Measurements from ENCODE around the gene DHRS4. TPM values are rescaled to one million over a fixed set of nuclear protein-coding genes. Genes with fewer than 3 reads are reported as not detected.
"Not testable (repeated sequence)": the region's sequence is repeated elsewhere in the genome, so short reads cannot be mapped to it uniquely, and the experiment has no call there.

Gene DHRS4
- total RNA-seq, 2 donors from 2014 or later, result 37.0 to 40.6 TPM

- no peak for TF ChIP-seq CTCF (IDR thresholded peaks at IDR 0.05)
- no peak for TF ChIP-seq POLR2AphosphoS5 (IDR thresholded peaks at IDR 0.05)
- no peak for TF ChIP-seq POLR2A (IDR thresholded peaks at IDR 0.05)
These were observed 31.5 kb downstream of the DHRS4 start for GRCh38 chr14:23984891-23985602.

GRCh38 chr14:23988223-23988606 is 34.6 kb downstream of the DHRS4 start:
- H3K27ac ChIP-seq; H3K27me3 ChIP-seq (replicated peaks; ENCODE audit: insufficient read depth); H3K4me1 ChIP-seq (replicated peaks); H3K4me3 ChIP-seq; H3K36me3 ChIP-seq; H3K9me3 ChIP-seq; intact Hi-C loops (cut with DNase I); DNase-seq (ENCODE audit: low spot score): not testable (repeated sequence)
- WGBS, result no CpG with 5 or more reads among the region's 6 CpGs

More at GRCh38 chr14:23984891-23985602, 31.5 kb downstream of the DHRS4 start:
- Histone ChIP-seq H3K27ac (no peak overlapping the region), H3K9me3 (no peaks in the 10 kb centered on the region), H3K4me1 (replicated peaks) (no peaks in the 10 kb centered on the region), H3K36me3 (no peaks in the 10 kb centered on the region), H3K4me3 (no peak overlapping the region), H3K27me3 (replicated peaks; ENCODE audit: insufficient read depth) (no peaks in the 10 kb centered on the region)
- no peak for DNase-seq (ENCODE audit: low spot score)
- WGBS, result 77% methylated on average over 4 of the region's 4 CpGs
- intact Hi-C loops (cut with DNase I), result no loop called here

GRCh38 chr14:23988607-23989363 is 35.2 kb downstream of the DHRS4 start, which contains the start of gene DHRS4L2:
Gene DHRS4L2 (plus strand): TSS chr14:23988929. CDS start chr14:23988948, 19 bp downstream.
- intact Hi-C loops (cut with DNase I), result not testable (repeated sequence)

GRCh38 chr14:23989734-23990445 is 36.3 kb downstream of the DHRS4 start:
- DNase-seq (ENCODE audit: low spot score); H3K4me1 ChIP-seq (replicated peaks); H3K4me3 ChIP-seq; intact Hi-C loops (cut with DNase I); H3K36me3 ChIP-seq; H3K27me3 ChIP-seq (replicated peaks; ENCODE audit: insufficient read depth); H3K27ac ChIP-seq; H3K9me3 ChIP-seq: not testable (repeated sequence)
- 64% methylated on average over 16 of the region's 21 CpGs for WGBS

More at GRCh38 chr14:23988607-23989363, 35.2 kb downstream of the DHRS4 start, which contains the start of gene DHRS4L2:
- H3K36me3 ChIP-seq; H3K27ac ChIP-seq; H3K4me1 ChIP-seq (replicated peaks); H3K4me3 ChIP-seq; H3K27me3 ChIP-seq (replicated peaks; ENCODE audit: insufficient read depth); H3K9me3 ChIP-seq: not testable (repeated sequence)
- WGBS, result 11% methylated on average over 17 of the region's 40 CpGs
- DNase-seq (ENCODE audit: low spot score), result peak; percentile 56

- H3K27me3 ChIP-seq (replicated peaks; ENCODE audit: insufficient read depth); H3K4me3 ChIP-seq; intact Hi-C loops (cut with DNase I); H3K4me1 ChIP-seq (replicated peaks); H3K9me3 ChIP-seq; H3K27ac ChIP-seq; DNase-seq (ENCODE audit: low spot score); H3K36me3 ChIP-seq: not testable (repeated sequence)
- 89% methylated on average over 1 of the region's 1 CpG for WGBS
These were observed 37.4 kb downstream of the DHRS4 start for GRCh38 chr14:23990961-23991360.

- H3K4me1 ChIP-seq (replicated peaks); H3K36me3 ChIP-seq; H3K27me3 ChIP-seq (replicated peaks; ENCODE audit: insufficient read depth); H3K4me3 ChIP-seq; H3K27ac ChIP-seq; H3K9me3 ChIP-seq; DNase-seq (ENCODE audit: low spot score); intact Hi-C loops (cut with DNase I): not testable (repeated sequence)
- 59% methylated on average over 3 of the region's 3 CpGs for WGBS
These were observed 39.5 kb downstream of the DHRS4 start for GRCh38 chr14:23993042-23993441.

GRCh38 chr14:23996009-23996408 is 42.4 kb downstream of the DHRS4 start:
- H3K4me1 ChIP-seq (replicated peaks); H3K4me3 ChIP-seq; H3K36me3 ChIP-seq; DNase-seq (ENCODE audit: low spot score); H3K9me3 ChIP-seq; intact Hi-C loops (cut with DNase I); H3K27me3 ChIP-seq (replicated peaks; ENCODE audit: insufficient read depth); H3K27ac ChIP-seq: not testable (repeated sequence)

- intact Hi-C loops (cut with DNase I); DNase-seq (ENCODE audit: low spot score); H3K4me1 ChIP-seq (replicated peaks); H3K36me3 ChIP-seq; H3K4me3 ChIP-seq; H3K9me3 ChIP-seq; H3K27ac ChIP-seq; H3K27me3 ChIP-seq (replicated peaks; ENCODE audit: insufficient read depth): not testable (repeated sequence)
- WGBS, result 79% methylated on average over 1 of the region's 2 CpGs
These were observed 43.3 kb downstream of the DHRS4 start for GRCh38 chr14:23996825-23997224.

GRCh38 chr14:23999640-24000039 is 46.1 kb downstream of the DHRS4 start:
- H3K27ac ChIP-seq; intact Hi-C loops (cut with DNase I); H3K36me3 ChIP-seq; H3K4me1 ChIP-seq (replicated peaks); H3K4me3 ChIP-seq; DNase-seq (ENCODE audit: low spot score); H3K9me3 ChIP-seq; H3K27me3 ChIP-seq (replicated peaks; ENCODE audit: insufficient read depth): not testable (repeated sequence)
- WGBS, result no CpG with 5 or more reads among the region's 5 CpGs

GRCh38 chr14:24001078-24001477 is 47.5 kb downstream of the DHRS4 start:
- H3K36me3 ChIP-seq; H3K4me1 ChIP-seq (replicated peaks); intact Hi-C loops (cut with DNase I); H3K27ac ChIP-seq; H3K4me3 ChIP-seq; H3K9me3 ChIP-seq; DNase-seq (ENCODE audit: low spot score); H3K27me3 ChIP-seq (replicated peaks; ENCODE audit: insufficient read depth): not testable (repeated sequence)

GRCh38 chr14:24001679-24002078 is 48.1 kb downstream of the DHRS4 start:
- H3K4me3 ChIP-seq; H3K27ac ChIP-seq; H3K27me3 ChIP-seq (replicated peaks; ENCODE audit: insufficient read depth); H3K9me3 ChIP-seq; intact Hi-C loops (cut with DNase I); H3K4me1 ChIP-seq (replicated peaks); H3K36me3 ChIP-seq; DNase-seq (ENCODE audit: low spot score): not testable (repeated sequence)
- no CpG with 5 or more reads among the region's 2 CpGs for WGBS
